DOHH2 (cell line): Measurements from ENCODE around the gene PPP6R1.

Source experiments
- H3F3A ChIP-seq: fragments of 200-600 bp; sonication (generic), shearing (Covaris generic); 2 replicates; pipeline ENCODE4 v1.6.0; 2016; ENCODE audit warnings: antibody characterized with exemption, mild to moderate bottlenecking; ENCODE audit not compliant: control insufficient read depth, insufficient read depth
- H3K27ac ChIP-seq: fragments of 200-600 bp; sonication (generic); 2 replicates; pipeline ENCODE4 v1.5.1; 2014; ENCODE audit warnings: low read depth, mild to moderate bottlenecking, low read length, moderate library complexity
- H3K27me3 ChIP-seq: fragments of 200-600 bp; sonication (generic); 2 replicates; pipeline ENCODE4 v1.6.1; 2014; ENCODE audit warnings: mild to moderate bottlenecking, low read length, mixed read lengths; ENCODE audit not compliant: control insufficient read depth
- H3K36me3 ChIP-seq: fragments of 200-600 bp; sonication (generic); 2 replicates; pipeline ENCODE4 v1.6.1; 2014; ENCODE audit warnings: mild to moderate bottlenecking, low read length, moderate library complexity, mixed read lengths; ENCODE audit not compliant: control insufficient read depth
- H3K4me1 ChIP-seq: fragments of 200-600 bp; sonication (generic); 2 replicates; pipeline ENCODE4 v1.6.1; 2014; ENCODE audit warnings: mild to moderate bottlenecking, low read length, mixed read lengths; ENCODE audit not compliant: control insufficient read depth
- H3K4me2 ChIP-seq: fragments of 200-600 bp; sonication (generic); 2 replicates; pipeline ENCODE4 v1.6.0; 2014; ENCODE audit warnings: mild to moderate bottlenecking, low read length, moderate library complexity
- H3K4me3 ChIP-seq: fragments of 200-600 bp; sonication (generic); 2 replicates; pipeline ENCODE4 v1.5.1; 2014; ENCODE audit warnings: mild to moderate bottlenecking, low read length, mixed read lengths
- H3K79me2 ChIP-seq: fragments of 200-600 bp; sonication (generic); 2 replicates; pipeline ENCODE4 v1.6.1; 2014; ENCODE audit warnings: mild to moderate bottlenecking, low read length, mixed read lengths; ENCODE audit not compliant: control insufficient read depth
- H3K9me2 ChIP-seq: fragments of 200-600 bp; sonication (generic); replicated peaks from 2 replicates; pipeline ENCODE4 v1.6.1; 2014; ENCODE audit warnings: mild to moderate bottlenecking, low read length, mixed read lengths; ENCODE audit not compliant: control insufficient read depth
- H3K9me3 ChIP-seq: fragments of 200-600 bp; sonication (generic); 2 replicates; pipeline ENCODE4 v1.6.1; 2014; ENCODE audit warnings: antibody characterized with exemption, low read length, mixed read lengths; ENCODE audit not compliant: control insufficient read depth, insufficient read depth
- H4K20me1 ChIP-seq: fragments of 200-600 bp; sonication (generic); 2 replicates; pipeline ENCODE4 v1.6.0; 2014; ENCODE audit warnings: low read depth, mild to moderate bottlenecking, antibody characterized with exemption, low read length, moderate library complexity; ENCODE audit not compliant: control insufficient read depth, insufficient read depth
- CTCF ChIP-seq: fragments of 200-600 bp; sonication (generic); IDR thresholded peaks from one replicate; pipeline ENCODE4 v1.5.1; 2014; ENCODE audit warnings: antibody characterized with exemption, mild to moderate bottlenecking, low read depth, low read length; ENCODE audit not compliant: poor library complexity, severe bottlenecking
- EZH2phosphoT487 ChIP-seq: fragments of 200-600 bp; sonication (generic); IDR thresholded peaks from 2 replicates; pipeline ENCODE4 v1.6.1; 2017; ENCODE audit warnings: borderline replicate concordance, mild to moderate bottlenecking, antibody characterized with exemption, low read length, moderate library complexity, mixed read lengths

The PPP6R1 gene

GRCh38 chr19:55273978-55274707 lies 15.3 kb upstream of the PPP6R1 start:
- Histone ChIP-seq H3K4me1 (peaks cover 46% of the 10 kb centered on the region), H3K79me2 (peaks cover 9% of the 10 kb centered on the region), H3K4me3 (no peak overlapping the region), H3K36me3 (peaks cover 29% of the 10 kb centered on the region), H3K9me3 (no peaks in the 10 kb centered on the region), H3K4me2 (no peak overlapping the region), H3K27me3 (no peaks in the 10 kb centered on the region; the same call in 1 of the 2 replicates), H3K27ac (no peak overlapping the region), H4K20me1 (0 out of 2 replicates have a peak, but pooled peaks cover 9% of the 10 kb centered on the region), H3K9me2 (no peaks in the 10 kb centered on the region), H3F3A (peaks cover 23% of the 10 kb centered on the region)
- TF ChIP-seq CTCF (no peak), EZH2phosphoT487 (no peak)

GRCh38 chr19:55272142-55272541 lies 13.3 kb upstream of the PPP6R1 start:
- H3K27ac ChIP-seq: no peak overlapping the region
- H3K4me2 ChIP-seq: no peak overlapping the region
- no peak overlapping the region for H3K4me3 ChIP-seq
- no peaks in the 10 kb centered on the region for H3K9me2 ChIP-seq
- peaks cover 20% of the 10 kb centered on the region for H3F3A ChIP-seq
- 0 out of 2 replicates have a peak, but pooled peaks cover 9% of the 10 kb centered on the region for H4K20me1 ChIP-seq
- peaks cover 8% of the 10 kb centered on the region for H3K79me2 ChIP-seq
- H3K27me3 ChIP-seq: no peaks in the 10 kb centered on the region; the same call in 1 of the 2 replicates
- H3K4me1 ChIP-seq: peaks cover 26% of the 10 kb centered on the region
- H3K36me3 ChIP-seq: peaks cover 21% of the 10 kb centered on the region
- TF ChIP-seq EZH2phosphoT487 (no peak), CTCF (no peak)
- no peaks in the 10 kb centered on the region for H3K9me3 ChIP-seq

- Histone ChIP-seq H3K27ac (no peak overlapping the region), H3K27me3 (no peaks in the 10 kb centered on the region)
These were observed 11.5 kb upstream of the PPP6R1 start for GRCh38 chr19:55270172-55270942.

More at GRCh38 chr19:55270172-55270942, 11.5 kb upstream of the PPP6R1 start:
- H3K36me3 ChIP-seq: peaks cover 14% of the 10 kb centered on the region; the same call in 1 of the 2 replicates
- no peak overlapping the region for H3K4me2 ChIP-seq
- no peak overlapping the region for H3K4me3 ChIP-seq
- H3K9me2 ChIP-seq: no peaks in the 10 kb centered on the region
- H3K79me2 ChIP-seq: peaks cover 13% of the 10 kb centered on the region
- H4K20me1 ChIP-seq: 0 out of 2 replicates have a peak, but pooled peaks cover 8% of the 10 kb centered on the region
- peaks cover 10% of the 10 kb centered on the region for H3K4me1 ChIP-seq
- TF ChIP-seq CTCF (no peak), EZH2phosphoT487 (no peak)
- peaks cover 12% of the 10 kb centered on the region for H3F3A ChIP-seq
- H3K9me3 ChIP-seq: peaks cover 7% of the 10 kb centered on the region; the same call in 1 of the 2 replicates
